GM18909 (cell line): ENCODE data around the gene TRIM32.

Experiments
- ATAC-seq: cut with Tn5 transposase; IDR thresholded peaks from one replicate; pipeline ENCODE4 v1.9.1; 2021; ENCODE audit warnings: mild to moderate bottlenecking; ENCODE audit not compliant: unreplicated experiment, poor library complexity

The TRIM32 gene

DNA sequence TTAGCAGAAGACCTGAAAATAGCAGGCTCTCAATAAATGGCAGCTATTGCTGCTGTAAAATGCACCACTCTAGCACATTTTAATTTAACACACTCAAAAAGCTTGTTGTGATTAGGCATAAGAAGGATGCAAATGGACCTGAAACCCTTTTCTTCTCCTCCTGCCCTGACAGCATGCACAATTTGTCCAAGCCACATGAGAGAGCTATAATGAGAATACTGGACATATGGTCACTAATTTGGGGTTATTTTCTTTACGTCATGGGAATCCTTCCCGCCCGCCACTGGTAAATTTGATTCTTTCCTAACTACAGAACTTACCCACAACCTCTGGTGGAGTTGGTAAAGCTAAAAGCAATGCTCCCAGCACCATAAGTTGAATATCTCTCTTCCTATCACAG, 62.1 kb downstream of the TRIM32 start:
- no peak for ATAC-seq

DNA sequence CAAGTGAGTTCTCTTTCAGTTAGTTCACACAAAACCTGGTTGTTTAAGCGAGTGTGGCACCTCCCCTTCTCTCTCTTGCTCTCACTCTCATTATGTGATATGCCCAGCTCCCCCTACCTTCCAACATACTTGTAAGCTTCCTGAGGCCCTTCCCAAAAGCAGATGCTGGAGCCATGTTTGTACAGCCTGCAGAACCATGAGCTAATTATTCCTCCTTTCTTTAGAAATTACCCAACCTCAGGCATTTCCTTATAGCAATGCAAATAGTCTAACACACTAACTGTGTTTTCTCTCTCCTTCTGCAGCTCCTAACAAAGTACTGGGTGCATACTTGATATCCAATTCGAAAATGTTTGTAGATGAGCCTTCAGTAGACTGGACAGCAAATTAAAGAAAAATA, 62.7 kb downstream of the TRIM32 start:
- ATAC-seq: no peak

DNA sequence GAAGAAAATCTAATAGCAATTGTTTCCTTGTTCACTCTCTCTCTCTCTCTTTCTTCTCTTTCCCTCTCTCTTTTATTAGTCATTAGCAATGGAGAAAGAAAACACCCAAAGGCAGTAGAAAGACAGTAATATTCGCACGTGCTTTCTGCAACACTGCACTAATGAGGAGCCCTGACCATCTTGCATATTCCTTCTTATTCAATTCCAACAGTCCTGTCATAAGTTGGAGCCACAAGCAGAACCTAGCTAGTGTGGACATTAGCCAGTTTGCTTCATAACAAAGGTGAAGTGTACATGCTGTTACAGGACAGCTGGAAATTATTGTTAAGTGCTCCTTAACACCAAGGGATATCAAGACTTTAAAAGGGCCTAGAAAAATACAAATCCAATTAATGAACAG, 63.4 kb downstream of the TRIM32 start:
- no peak for ATAC-seq
